ENCODE data around the gene CCDC194. TPM values are rescaled to one million over a fixed set of nuclear protein-coding genes. Genes with fewer than 3 reads are reported as not detected.

The CCDC194 gene
- total and polyA plus RNA-seq, 2 of the 13 experiments (the other 11 are each of a cell fraction or from before 2014, with no cell fraction given) = 0.13 to 0.21 TPM

GRCh38 chr19:17340871-17341357, 53.1 kb downstream of the CCDC194 start (continued):
- no peak for TF ChIP-seq PCBP2 (optimal IDR thresholded peaks at IDR 0.05; ENCODE audit: low read depth, low read length, poor library complexity, severe bottlenecking)
- TF ChIP-seq ELF1 (CRISPR knock-in tag; IDR thresholded peaks at IDR 0.05) = peak; percentile 72
- no peak for TF ChIP-seq ZBTB1 (CRISPR knock-in tag; IDR thresholded peaks at IDR 0.05; ENCODE audit: borderline replicate concordance)
- no peak for TF ChIP-seq ZNF670 (CRISPR knock-in tag; IDR thresholded peaks at IDR 0.05; ENCODE audit: borderline replicate concordance)
- TF ChIP-seq ZNF142 (CRISPR knock-in tag; IDR thresholded peaks at IDR 0.05) = peak; percentile 94
- 0 out of 2 replicates have a peak, but pooled peaks have one; percentile 22 for TF ChIP-seq ZNF124 (CRISPR knock-in tag; IDR thresholded peaks at IDR 0.05)
- peak; percentile 21; the same call in 1 of the 2 replicates for TF ChIP-seq HMGXB3 (CRISPR knock-in tag; IDR thresholded peaks at IDR 0.05; ENCODE audit: borderline replicate concordance)
- 0 out of 2 replicates have a peak, but pooled peaks have one; percentile 53 for TF ChIP-seq HES4 (CRISPR knock-in tag; IDR thresholded peaks at IDR 0.05; ENCODE audit: borderline replicate concordance)
- no peak for TF ChIP-seq KLF13 (CRISPR knock-in tag; IDR thresholded peaks at IDR 0.05)
- TF ChIP-seq GATAD2A (CRISPR knock-in tag; IDR thresholded peaks at IDR 0.05) = peak; percentile 74
- no peak for TF ChIP-seq ZNF83 (CRISPR knock-in tag; IDR thresholded peaks at IDR 0.05; ENCODE audit: borderline replicate concordance)
- peak; percentile 82 for TF ChIP-seq PAXIP1 (CRISPR knock-in tag; conservative IDR thresholded peaks at IDR 0.05)
- 0 out of 2 replicates have a peak, but pooled peaks have one; percentile 57 for TF ChIP-seq MXD3 (CRISPR knock-in tag; IDR thresholded peaks at IDR 0.05)
- TF ChIP-seq ZNF33B (CRISPR knock-in tag; IDR thresholded peaks at IDR 0.05) = 0 out of 2 replicates have a peak, but pooled peaks have one; percentile 24
